Measurements from ENCODE around the gene IGLL5. TPM values are rescaled to one million over a fixed set of nuclear protein-coding genes. Genes with fewer than 3 reads are reported as not detected.
"Not testable (repeated sequence)": the region's sequence is repeated elsewhere in the genome, so short reads cannot be mapped to it uniquely, and the experiment has no call there.

Gene IGLL5
- total RNA-seq, 1 donor from 2014 or later = not detected

GRCh38 chr22:22895776-22896445, 8.3 kb downstream of the IGLL5 start:
- Mint-ChIP-seq H3K4me1 (ENCODE audit: unreplicated experiment) (no peaks in the 10 kb centered on the region), H3K27me3 (ENCODE audit: unreplicated experiment) (peaks cover 32% of the 10 kb centered on the region)

GRCh38 chr22:22896601-22897000, 9.0 kb downstream of the IGLL5 start:
- Mint-ChIP-seq H3K27me3 (ENCODE audit: unreplicated experiment) (peaks cover 26% of the 10 kb centered on the region), H3K4me3 (ENCODE audit: unreplicated experiment) (no peak overlapping the region), H3K9me3 (ENCODE audit: unreplicated experiment) (no peaks in the 10 kb centered on the region), H3K27ac (ENCODE audit: unreplicated experiment) (no peak overlapping the region), H3K36me3 (ENCODE audit: unreplicated experiment) (no peaks in the 10 kb centered on the region), H3K4me1 (ENCODE audit: unreplicated experiment) (no peaks in the 10 kb centered on the region)
- TF ChIP-seq CTCF (IDR thresholded peaks at IDR 0.05) = no peak
- DNase-seq (ENCODE audit: extremely low spot score, unreplicated experiment) = no peak

More at GRCh38 chr22:22895776-22896445, 8.3 kb downstream of the IGLL5 start:
- no peak for TF ChIP-seq CTCF (IDR thresholded peaks at IDR 0.05)
- H3K27ac Mint-ChIP-seq (ENCODE audit: unreplicated experiment) = no peak overlapping the region
- H3K36me3 Mint-ChIP-seq (ENCODE audit: unreplicated experiment) = no peaks in the 10 kb centered on the region
- H3K4me3 Mint-ChIP-seq (ENCODE audit: unreplicated experiment) = no peak overlapping the region
- no peaks in the 10 kb centered on the region for H3K9me3 Mint-ChIP-seq (ENCODE audit: unreplicated experiment)
- DNase-seq (ENCODE audit: extremely low spot score, unreplicated experiment) = no peak

- no peak overlapping the region for H3K4me3 Mint-ChIP-seq (ENCODE audit: unreplicated experiment)
- no peak overlapping the region for H3K27ac Mint-ChIP-seq (ENCODE audit: unreplicated experiment)
- no peaks in the 10 kb centered on the region for H3K36me3 Mint-ChIP-seq (ENCODE audit: unreplicated experiment)
- H3K9me3 Mint-ChIP-seq (ENCODE audit: unreplicated experiment) = no peaks in the 10 kb centered on the region
- peaks cover 23% of the 10 kb centered on the region for H3K27me3 Mint-ChIP-seq (ENCODE audit: unreplicated experiment)
- H3K4me1 Mint-ChIP-seq (ENCODE audit: unreplicated experiment) = no peaks in the 10 kb centered on the region
- TF ChIP-seq CTCF (IDR thresholded peaks at IDR 0.05) = no peak
- no peak for DNase-seq (ENCODE audit: extremely low spot score, unreplicated experiment)
Measured at GRCh38 chr22:22897091-22897490, 9.5 kb downstream of the IGLL5 start.

- no peak overlapping the region for H3K4me3 Mint-ChIP-seq (ENCODE audit: unreplicated experiment)
- DNase-seq (ENCODE audit: extremely low spot score, unreplicated experiment) = no peak
Measured at GRCh38 chr22:22897947-22898346, 10.3 kb downstream of the IGLL5 start.

GRCh38 chr22:22898411-22898950, 10.9 kb downstream of the IGLL5 start:
- not testable (repeated sequence) for H3K36me3 Mint-ChIP-seq (ENCODE audit: unreplicated experiment); H3K4me3 Mint-ChIP-seq (ENCODE audit: unreplicated experiment); H3K27ac Mint-ChIP-seq (ENCODE audit: unreplicated experiment); DNase-seq (ENCODE audit: extremely low spot score, unreplicated experiment); H3K9me3 Mint-ChIP-seq (ENCODE audit: unreplicated experiment); H3K4me1 Mint-ChIP-seq (ENCODE audit: unreplicated experiment)
- peaks cover 14% of the 10 kb centered on the region for H3K27me3 Mint-ChIP-seq (ENCODE audit: unreplicated experiment)

More at GRCh38 chr22:22897947-22898346, 10.3 kb downstream of the IGLL5 start:
- H3K27ac Mint-ChIP-seq (ENCODE audit: unreplicated experiment) = no peak overlapping the region
- TF ChIP-seq CTCF (IDR thresholded peaks at IDR 0.05) = no peak
- H3K27me3 Mint-ChIP-seq (ENCODE audit: unreplicated experiment) = peaks cover 15% of the 10 kb centered on the region
- H3K9me3 Mint-ChIP-seq (ENCODE audit: unreplicated experiment) = no peaks in the 10 kb centered on the region
- H3K4me1 Mint-ChIP-seq (ENCODE audit: unreplicated experiment) = no peaks in the 10 kb centered on the region
- H3K36me3 Mint-ChIP-seq (ENCODE audit: unreplicated experiment) = no peaks in the 10 kb centered on the region

- H3K4me3 Mint-ChIP-seq (ENCODE audit: unreplicated experiment); H3K36me3 Mint-ChIP-seq (ENCODE audit: unreplicated experiment); DNase-seq (ENCODE audit: extremely low spot score, unreplicated experiment); H3K9me3 Mint-ChIP-seq (ENCODE audit: unreplicated experiment); H3K4me1 Mint-ChIP-seq (ENCODE audit: unreplicated experiment); H3K27ac Mint-ChIP-seq (ENCODE audit: unreplicated experiment): not testable (repeated sequence)
- H3K27me3 Mint-ChIP-seq (ENCODE audit: unreplicated experiment) = peaks cover 14% of the 10 kb centered on the region
Measured at GRCh38 chr22:22899342-22900080, 11.9 kb downstream of the IGLL5 start.

- H3K36me3 Mint-ChIP-seq (ENCODE audit: unreplicated experiment); H3K9me3 Mint-ChIP-seq (ENCODE audit: unreplicated experiment): not testable (repeated sequence)
Measured at GRCh38 chr22:22900527-22901205, 13.1 kb downstream of the IGLL5 start.

More at GRCh38 chr22:22900527-22901205, 13.1 kb downstream of the IGLL5 start:
- H3K27ac Mint-ChIP-seq (ENCODE audit: unreplicated experiment); H3K4me3 Mint-ChIP-seq (ENCODE audit: unreplicated experiment); H3K4me1 Mint-ChIP-seq (ENCODE audit: unreplicated experiment); DNase-seq (ENCODE audit: extremely low spot score, unreplicated experiment): not testable (repeated sequence)
- peaks cover 14% of the 10 kb centered on the region for H3K27me3 Mint-ChIP-seq (ENCODE audit: unreplicated experiment)

All from osteocyte (in vitro differentiated cells).